ENCODE data around the gene PALM2AKAP2. TPM values are rescaled to one million over a fixed set of nuclear protein-coding genes. Genes with fewer than 3 reads are reported as not detected.

PALM2AKAP2 gene
- polyA plus RNA-seq, 2 of the 4 experiments (the other 2 are of a cell fraction) = 0.06 TPM; not detected in 1

- ChIA-PET POLR2A (no interaction called here), CTCF (no interaction called here)
- H3K9me3 ChIP-seq = no peaks in the 10 kb centered on the region
- ATAC-seq (no peak), DNase-seq (ENCODE audit: low read depth in 1 of 2, low spot score in 1 of 2) (no peak), FAIRE-seq (no peak)
- peaks cover 1% of the 10 kb centered on the region; the same call in 1 of the 3 replicates for H3K4me1 ChIP-seq
- no peak overlapping the region for H3K4me2 ChIP-seq
- TF ChIP-seq ZSCAN20 (CRISPR knock-in tag; IDR thresholded peaks at IDR 0.05) = no peak
- no peak for TF ChIP-seq HOXB5 (CRISPR knock-in tag; IDR thresholded peaks at IDR 0.05)
- TF ChIP-seq MAZ (IDR thresholded peaks at IDR 0.05; ENCODE audit: borderline replicate concordance, low read depth, low read length) = no peak
- TF ChIP-seq BCL3 (IDR thresholded peaks at IDR 0.05) = no peak
- TF ChIP-seq JUNB (IDR thresholded peaks at IDR 0.05) = no peak
- TF ChIP-seq HEYL (CRISPR knock-in tag; IDR thresholded peaks at IDR 0.05) = no peak
- TF ChIP-seq RARB (CRISPR knock-in tag; IDR thresholded peaks at IDR 0.05) = no peak
- TF ChIP-seq KDM5A (IDR thresholded peaks at IDR 0.05) = no peak
- WGBS (ENCODE audit: missing lambda C conversion rate) = 27% methylated on average over 3 of the region's 3 CpGs
- H3K4me3 ChIP-seq = no peak overlapping the region
- H3K27ac ChIP-seq = no peak overlapping the region
These were observed 7.7 kb downstream of the PALM2AKAP2 start for GRCh38 chr9:109787735-109788134.

- POLR2A ChIA-PET = no interaction called here
- TF ChIP-seq, protein P1, sequence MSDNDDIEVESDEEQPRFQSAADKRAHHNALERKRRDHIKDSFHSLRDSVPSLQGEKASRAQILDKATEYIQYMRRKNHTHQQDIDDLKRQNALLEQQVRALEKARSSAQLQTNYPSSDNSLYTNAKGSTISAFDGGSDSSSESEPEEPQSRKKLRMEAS (IDR thresholded peaks at IDR 0.05) = no peak
- CTCF ChIA-PET = interaction anchor here (1.1 to 1.2 kb wide), 2 partner anchors 10 to 29 kb away, joined by 3 read pairs; no protein-coding TSS in a partner anchor
- DNase-seq (ENCODE audit: low read depth in 1 of 2, low spot score in 1 of 2) (no peak), FAIRE-seq (no peak), ATAC-seq (no peak)
- no peak overlapping the region for H3K27ac ChIP-seq
- no peak overlapping the region for H3K4me3 ChIP-seq
- no peak overlapping the region for H3K4me2 ChIP-seq
- no peaks in the 10 kb centered on the region for H3K9me3 ChIP-seq
- WGBS (ENCODE audit: missing lambda C conversion rate) = 57% methylated on average over 5 of the region's 5 CpGs
- H3K4me1 ChIP-seq = peaks cover 15% of the 10 kb centered on the region
These were observed 9.6 kb downstream of the PALM2AKAP2 start for GRCh38 chr9:109789556-109789955.

DNA sequence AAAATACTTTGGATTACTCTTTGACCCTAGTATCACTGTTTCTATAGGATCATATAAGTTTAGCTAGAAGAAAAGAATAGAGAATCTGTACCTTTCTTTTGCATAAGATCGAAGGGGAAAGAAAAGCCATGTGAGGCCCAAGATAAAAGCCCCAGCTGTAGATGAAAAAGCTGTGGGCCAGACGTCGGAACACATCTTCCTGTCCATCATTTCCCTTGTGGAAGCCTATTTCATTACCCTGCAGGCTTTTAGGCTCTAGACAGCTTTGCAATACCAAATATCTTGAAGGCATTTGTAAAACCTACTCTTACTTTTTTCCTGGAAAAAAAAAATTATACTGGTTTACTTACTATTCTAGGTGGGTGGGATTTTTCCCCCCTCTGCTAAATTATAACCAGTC lies 10.0 kb downstream of the PALM2AKAP2 start:
- TF ChIP-seq MAFK (IDR thresholded peaks at IDR 0.05; ENCODE audit: partially characterized antibody) (no peak), ELK1 (IDR thresholded peaks at IDR 0.05; ENCODE audit: low read depth, low read length) (no peak), HOXA7 (CRISPR knock-in tag; IDR thresholded peaks at IDR 0.05) (no peak), POLR2A (IDR thresholded peaks at IDR 0.05; ENCODE audit: low read length) (no peak), GATA3 (IDR thresholded peaks at IDR 0.05; ENCODE audit: borderline replicate concordance) (no peak)
- no peak overlapping the region for H3K27ac ChIP-seq
- H3K4me1 ChIP-seq = peaks cover 15% of the 10 kb centered on the region
- DNase-seq (ENCODE audit: low read depth in 1 of 2, low spot score in 1 of 2) (no peak), ATAC-seq (no peak), FAIRE-seq (no peak)
- H3K4me2 ChIP-seq = no peak overlapping the region
- POLR2A ChIA-PET = no interaction called here
- WGBS (ENCODE audit: missing lambda C conversion rate) = 48% methylated on average over 3 of the region's 3 CpGs
- H3K9me3 ChIP-seq = no peaks in the 10 kb centered on the region
- CTCF ChIA-PET = interaction anchor here (1.1 to 1.2 kb wide), 2 partner anchors 11 to 29 kb away, joined by 3 read pairs; no protein-coding TSS in a partner anchor
- no peak overlapping the region for H3K4me3 ChIP-seq

- DNase-seq (ENCODE audit: low read depth in 1 of 2, low spot score in 1 of 2) (no peak), FAIRE-seq (no peak), ATAC-seq (no peak)
- H3K4me3 ChIP-seq = no peak overlapping the region
- POLR2A ChIA-PET = no interaction called here
- no peaks in the 10 kb centered on the region for H3K9me3 ChIP-seq
- TF ChIP-seq CHD4 (IDR thresholded peaks at IDR 0.05; ENCODE audit: borderline replicate concordance) (no peak), TP53 (CRISPR knock-in tag; IDR thresholded peaks at IDR 0.05) (no peak), PBX3 (IDR thresholded peaks at IDR 0.05) (no peak), RARB (CRISPR knock-in tag; IDR thresholded peaks at IDR 0.05) (no peak), JUN (IDR thresholded peaks at IDR 0.05) (no peak), EHF (CRISPR knock-in tag; IDR thresholded peaks at IDR 0.05) (no peak), ELK1 (IDR thresholded peaks at IDR 0.05; ENCODE audit: low read depth, low read length) (no peak), SREBF2 (IDR thresholded peaks at IDR 0.05) (no peak), FOSB (CRISPR knock-in tag; IDR thresholded peaks at IDR 0.05) (no peak), RCOR1 (IDR thresholded peaks at IDR 0.05; ENCODE audit: low read depth, low read length) (no peak), EHMT2 (IDR thresholded peaks at IDR 0.05; ENCODE audit: low read depth) (no peak), KDM1A (IDR thresholded peaks at IDR 0.05; ENCODE audit: low read depth) (no peak)
- TF ChIP-seq, protein P1 (IDR thresholded peaks at IDR 0.05) = no peak
- TF ChIP-seq, protein P2, sequence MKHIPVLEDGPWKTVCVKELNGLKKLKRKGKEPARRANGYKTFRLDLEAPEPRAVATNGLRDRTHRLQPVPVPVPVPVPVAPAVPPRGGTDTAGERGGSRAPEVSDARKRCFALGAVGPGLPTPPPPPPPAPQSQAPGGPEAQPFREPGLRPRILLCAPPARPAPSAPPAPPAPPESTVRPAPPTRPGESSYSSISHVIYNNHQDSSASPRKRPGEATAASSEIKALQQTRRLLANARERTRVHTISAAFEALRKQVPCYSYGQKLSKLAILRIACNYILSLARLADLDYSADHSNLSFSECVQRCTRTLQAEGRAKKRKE (CRISPR knock-in tag; IDR thresholded peaks at IDR 0.05; ENCODE audit: low read depth) = no peak
- CTCF ChIA-PET = no interaction called here
- no peak overlapping the region for H3K4me2 ChIP-seq
- no peak overlapping the region for H3K27ac ChIP-seq
- H3K4me1 ChIP-seq = peaks cover 15% of the 10 kb centered on the region
- 62% methylated on average over 6 of the region's 6 CpGs for WGBS (ENCODE audit: missing lambda C conversion rate)
These were observed 11.1 kb downstream of the PALM2AKAP2 start for GRCh38 chr9:109791003-109791677.
